ENCODE measurements around the gene CDH7.

- TF ChIP-seq FOXK2 (IDR thresholded peaks at IDR 0.05) (no peak), NFRKB (IDR thresholded peaks at IDR 0.05) (no peak), SP1 (IDR thresholded peaks at IDR 0.05) (no peak), FOXM1 (IDR thresholded peaks at IDR 0.05; ENCODE audit: borderline replicate concordance) (no peak), ZNF384 (IDR thresholded peaks at IDR 0.05) (no peak), BHLHE40 (IDR thresholded peaks at IDR 0.05; ENCODE audit: borderline replicate concordance) (no peak), SUZ12 (IDR thresholded peaks at IDR 0.05) (no peak)
These were observed 85.1 kb downstream of the CDH7 start for GRCh38 chr18:65835881-65836280.

Data from HEK293T (cell line).